ENCODE results near the gene JOSD1. TPM values are rescaled to one million over a fixed set of nuclear protein-coding genes. Genes with fewer than 3 reads are reported as not detected.
A peak's percentile ranks its signal among the peaks of the same experiment; 100 is the strongest.
"Not testable (repeated sequence)": the region's sequence is repeated elsewhere in the genome, so short reads cannot be mapped to it uniquely, and the experiment has no call there.

JOSD1 gene
- total RNA-seq, 6 experiments from 2014 or later = 13.0 to 32.2 (median 21.7) TPM

- ATAC-seq (no peak), DNase-seq (no peak)
- H3K27me3 ChIP-seq = no peaks in the 10 kb centered on the region
- H3K4me3 ChIP-seq = no peak overlapping the region
- intact Hi-C loops (cut with DNase I) = no loop called here
- no peaks in the 10 kb centered on the region for H3K36me3 ChIP-seq
- TF ChIP-seq POLR2A (IDR thresholded peaks at IDR 0.05) = no peak
- TF ChIP-seq CTCF (IDR thresholded peaks at IDR 0.05) = no peak
- H3K4me1 ChIP-seq = peaks cover 0 to 14% (median 4%) of the 10 kb centered on the region in 4 donors
- H3K27ac ChIP-seq = no peak overlapping the region
- no peaks in the 10 kb centered on the region for H3K9me3 ChIP-seq
Observed at GRCh38 chr22:38652859-38653258, 47.9 kb downstream of the JOSD1 start.

- TF ChIP-seq POLR2A (IDR thresholded peaks at IDR 0.05) (no peak), CTCF (IDR thresholded peaks at IDR 0.05) (no peak)
- Histone ChIP-seq H3K4me1 (no peaks in the 10 kb centered on the region), H3K27ac (no peak overlapping the region), H3K36me3 (no peaks in the 10 kb centered on the region), H3K4me3 (no peak overlapping the region), H3K9me3 (no peaks in the 10 kb centered on the region), H3K27me3 (no peaks in the 10 kb centered on the region)
- peak in 1 of 3 donors; percentile 1 for DNase-seq
- intact Hi-C loops (cut with DNase I) = no loop called here
- WGBS (ENCODE audit: insufficient coverage, low coverage, low lambda C conversion rate, missing lambda C conversion rate) = 62% methylated on average over 5 of the region's 5 CpGs
- ATAC-seq = no peak
Observed at GRCh38 chr22:38649841-38650522, 50.8 kb downstream of the JOSD1 start.

- H3K9me3 ChIP-seq = no peaks in the 10 kb centered on the region
- intact Hi-C loops (cut with DNase I) = no loop called here
- H3K36me3 ChIP-seq = no peaks in the 10 kb centered on the region
- ATAC-seq (no peak), DNase-seq (no peak)
- H3K4me3 ChIP-seq = no peak overlapping the region
- TF ChIP-seq CTCF (IDR thresholded peaks at IDR 0.05) (no peak), POLR2A (IDR thresholded peaks at IDR 0.05) (no peak)
- WGBS (ENCODE audit: insufficient coverage, low coverage, low lambda C conversion rate, missing lambda C conversion rate) = 86% methylated on average over 1 of the region's 6 CpGs
- H3K27ac ChIP-seq = no peak overlapping the region
- H3K4me1 ChIP-seq = no peaks in the 10 kb centered on the region
- no peaks in the 10 kb centered on the region for H3K27me3 ChIP-seq
Observed at GRCh38 chr22:38645430-38645829, 55.3 kb downstream of the JOSD1 start.

- DNase-seq; H3K9me3 ChIP-seq; H3K4me3 ChIP-seq; intact Hi-C loops (cut with DNase I); H3K27ac ChIP-seq; H3K36me3 ChIP-seq; H3K27me3 ChIP-seq; H3K4me1 ChIP-seq: not testable (repeated sequence)
- whole genome bisulfite sequencing (ENCODE audit: insufficient coverage, low coverage, low lambda C conversion rate, missing lambda C conversion rate) = 84% methylated on average over 5 of the region's 5 CpGs
- peak in 2 of 4 donors; percentile 67 to 80 for ATAC-seq
Observed at GRCh38 chr22:38644245-38644644, 56.5 kb downstream of the JOSD1 start.

GRCh38 chr22:38641476-38642040 is 59.2 kb downstream of the JOSD1 start:
- H3K4me3 ChIP-seq = no peak overlapping the region
- no peaks in the 10 kb centered on the region for H3K4me1 ChIP-seq
- no peak overlapping the region for H3K27ac ChIP-seq
- WGBS (ENCODE audit: insufficient coverage, low coverage, low lambda C conversion rate, missing lambda C conversion rate) = 89% methylated on average over 12 of the region's 13 CpGs
- DNase-seq (no peak), ATAC-seq (no peak)
- no peaks in the 10 kb centered on the region for H3K36me3 ChIP-seq
- TF ChIP-seq CTCF (IDR thresholded peaks at IDR 0.05) (no peak), POLR2A (IDR thresholded peaks at IDR 0.05) (no peak)
- intact Hi-C loops (cut with DNase I) = no loop called here
- no peaks in the 10 kb centered on the region for H3K27me3 ChIP-seq
- no peaks in the 10 kb centered on the region for H3K9me3 ChIP-seq
